Fibroblast of skin of scalp (primary cell): Measurements from ENCODE around the gene BRD3OS.

Experiments
- DNase-seq: peaks from one replicate; pipeline ENCODE4 v3.0.0-alpha.2; 2013

Gene BRD3OS

GRCh38 chr9:134034215-134035040 lies 9.1 kb downstream of the BRD3OS start:
- no peak for DNase-seq

GRCh38 chr9:134035041-134036039 lies 10.1 kb downstream of the BRD3OS start:
- no peak for DNase-seq

GRCh38 chr9:134036130-134036529 lies 10.8 kb downstream of the BRD3OS start:
- no peak for DNase-seq

- no peak for DNase-seq
Observed at GRCh38 chr9:134037641-134038040, 12.4 kb downstream of the BRD3OS start.

GRCh38 chr9:134039386-134040175 lies 14.3 kb downstream of the BRD3OS start:
- no peak for DNase-seq

- DNase-seq: no peak
Observed at GRCh38 chr9:134040176-134040565, 14.9 kb downstream of the BRD3OS start.

- no peak for DNase-seq
Observed at GRCh38 chr9:134040781-134041648, 15.7 kb downstream of the BRD3OS start.

- no peak for DNase-seq
Observed at GRCh38 chr9:134041649-134041962, 16.3 kb downstream of the BRD3OS start.

- DNase-seq: no peak
Observed at GRCh38 chr9:134043531-134043988, 18.3 kb downstream of the BRD3OS start.

GRCh38 chr9:134044944-134045343 lies 19.7 kb downstream of the BRD3OS start:
- DNase-seq: no peak

GRCh38 chr9:134045841-134046544 lies 20.7 kb downstream of the BRD3OS start:
- DNase-seq: no peak

- DNase-seq: no peak
Observed at GRCh38 chr9:134046894-134047681, 21.8 kb downstream of the BRD3OS start.

- DNase-seq: no peak
Observed at GRCh38 chr9:134047868-134048581, 22.7 kb downstream of the BRD3OS start.

GRCh38 chr9:134048582-134048968 lies 23.3 kb downstream of the BRD3OS start:
- DNase-seq: no peak

GRCh38 chr9:134049236-134049635 lies 24.0 kb downstream of the BRD3OS start:
- DNase-seq: no peak

- no peak for DNase-seq
Observed at GRCh38 chr9:134049772-134050588, 24.7 kb downstream of the BRD3OS start.

GRCh38 chr9:134050726-134051125 lies 25.4 kb downstream of the BRD3OS start:
- no peak for DNase-seq

GRCh38 chr9:134051319-134051718 lies 26.0 kb downstream of the BRD3OS start:
- no peak for DNase-seq

GRCh38 chr9:134052491-134052890 lies 27.2 kb downstream of the BRD3OS start:
- DNase-seq: no peak
